MM.1S (cell line): ENCODE data around the gene PRR14.

ENCODE experiments used
- CTCF ChIP-seq: fragments of 300-600 bp; sonication (generic); IDR thresholded peaks from 2 replicates; pipeline ENCODE4 v1.5.1; 2016; ENCODE audit warnings: antibody characterized with exemption, low read length, mixed read lengths
- EZH2 ChIP-seq: fragments of 300-600 bp; sonication (generic); optimal IDR thresholded peaks from 2 replicates; pipeline ENCODE3; 2017; ENCODE audit warnings: low read depth, mild to moderate bottlenecking, antibody characterized with exemption, low read length, mixed read lengths
- EZH2phosphoT487 ChIP-seq: fragments of 300-600 bp; sonication (generic); IDR thresholded peaks from 2 replicates; pipeline ENCODE4 v1.6.1; 2018; ENCODE audit warnings: antibody characterized with exemption, low read length

DNA sequence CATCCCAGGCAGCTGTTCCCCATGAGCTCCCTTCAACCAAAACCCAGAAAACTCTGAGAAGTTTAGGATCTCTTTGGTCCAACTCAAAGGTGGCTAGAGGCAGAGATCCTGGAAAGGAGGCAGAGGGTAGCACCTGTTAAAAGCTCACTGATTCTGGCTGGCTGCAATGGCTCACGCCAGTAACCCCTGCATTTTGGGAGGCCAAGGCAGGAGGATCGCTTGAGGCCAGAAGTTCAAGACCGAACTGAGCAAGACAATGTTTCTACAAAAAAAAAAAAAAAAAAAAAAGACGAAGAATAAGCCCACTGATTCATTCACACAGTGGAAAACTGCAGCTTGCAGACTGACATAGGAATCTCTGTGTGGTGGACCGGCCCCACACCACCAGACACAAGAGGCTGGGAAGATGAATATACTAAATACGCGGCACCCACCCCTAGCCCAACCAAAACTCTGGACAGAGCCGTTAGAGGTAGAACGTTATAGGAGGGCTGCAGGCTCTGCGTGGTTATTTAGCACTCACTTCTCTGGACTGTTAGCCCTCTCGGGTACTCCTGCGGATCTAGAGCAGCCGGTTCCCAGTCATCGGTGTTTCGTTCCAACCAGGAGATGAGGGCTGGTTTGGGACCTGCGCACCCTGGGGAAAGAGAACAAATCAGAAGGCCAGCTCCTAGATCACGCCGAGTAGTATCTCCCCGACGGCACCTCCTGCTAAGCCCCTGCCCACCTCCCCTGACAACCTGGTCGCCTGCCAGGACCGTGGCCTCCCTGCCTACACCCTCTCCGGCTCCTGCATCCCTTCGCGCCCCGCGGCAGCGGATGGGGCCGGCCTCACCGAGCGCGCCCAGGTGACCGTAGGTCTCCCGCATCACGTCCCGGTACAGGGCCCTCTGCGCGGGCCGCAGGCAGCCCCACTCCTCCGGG lies 41.5 kb upstream of the PRR14 start:
- no peak for TF ChIP-seq CTCF
- no peak for TF ChIP-seq EZH2
- TF ChIP-seq EZH2phosphoT487 = no peak
